ENCODE data around the gene EPN2. TPM values are rescaled to one million over a fixed set of nuclear protein-coding genes. Genes with fewer than 3 reads are reported as not detected.
"Not testable (repeated sequence)": the region's sequence is repeated elsewhere in the genome, so short reads cannot be mapped to it uniquely, and the experiment has no call there.

Gene EPN2
- total RNA-seq, result 10 to 100 TPM; 46.6 to 55.6 TPM
- 100 to 1,000 TPM; 112 to 114 TPM for polyA plus RNA-seq (ENCODE audit: insufficient read length in 2 of 2)
- long read RNA-seq, donor 1, full-length matches to known transcripts, result 34 of 103 reads
- long read RNA-seq, donor 1, partial matches to known transcripts, result 36 of 103 reads
- long read RNA-seq, donor 1, other reads (novel, unspliced or antisense), result 33 of 103 reads
- long read RNA-seq, donor 2, full-length matches to known transcripts, result 13 of 31 reads
- long read RNA-seq, donor 2, partial matches to known transcripts, result 18 of 31 reads
- long read RNA-seq, donor 2, other reads (novel, unspliced or antisense), result 0 of 31 reads
- long read RNA-seq, donor 3, full-length matches to known transcripts, result 25 of 30 reads
- long read RNA-seq, donor 3, partial matches to known transcripts, result 5 of 30 reads
- long read RNA-seq, donor 3, other reads (novel, unspliced or antisense), result 0 of 30 reads
- long read RNA-seq, donor 4, full-length matches to known transcripts, result 18 of 42 reads
- long read RNA-seq, donor 4, partial matches to known transcripts, result 24 of 42 reads
- long read RNA-seq, donor 4, other reads (novel, unspliced or antisense), result 0 of 42 reads

GRCh38 chr17:19237139-19237388 lies at the start of gene EPN2:
EPN2 (plus strand) TSS chr17:19237366; CDS start chr17:19283120, 45,754 bp downstream.
- not testable (repeated sequence) for H3K36me3 ChIP-seq (ENCODE audit: control insufficient read depth, insufficient read depth, low read length); H3K27me3 ChIP-seq (ENCODE audit: control insufficient read depth, insufficient read depth, low read length); H3K9me3 ChIP-seq (ENCODE audit: control insufficient read depth, insufficient read depth, low read length)
- Histone ChIP-seq H3K27ac (ENCODE audit: low read depth, low read length) (peak within 1 kb of the TSS; percentile 93), H3K4me1 (ENCODE audit: control insufficient read depth, insufficient read depth, low read length) (peaks cover 18% of the 10 kb centered on the region), H3K4me3 (ENCODE audit: low read depth, low read length) (peak within 1 kb of the TSS; percentile 96)
- DNase-seq (ENCODE audit: low read depth in 4 of 6, low spot score in 6 of 6), result peak in 2 of 6 donors; percentile 85 to 86
- WGBS (ENCODE audit: insufficient coverage), result 0% methylated on average over 12 of the region's 31 CpGs

GRCh38 chr17:19187883-19188869 lies 49.0 kb upstream of the EPN2 start:
- H3K27me3 ChIP-seq (ENCODE audit: control insufficient read depth, insufficient read depth, low read length); H3K27ac ChIP-seq (ENCODE audit: low read depth, low read length); H3K9me3 ChIP-seq (ENCODE audit: control insufficient read depth, insufficient read depth, low read length); H3K4me3 ChIP-seq (ENCODE audit: low read depth, low read length); DNase-seq (ENCODE audit: low read depth in 4 of 6, low spot score in 6 of 6); H3K4me1 ChIP-seq (ENCODE audit: control insufficient read depth, insufficient read depth, low read length); H3K36me3 ChIP-seq (ENCODE audit: control insufficient read depth, insufficient read depth, low read length): not testable (repeated sequence)
- WGBS (ENCODE audit: insufficient coverage), result no CpG with 5 or more reads among the region's 62 CpGs

GRCh38 chr17:19188870-19189708 lies 48.1 kb upstream of the EPN2 start:
- not testable (repeated sequence) for H3K4me3 ChIP-seq (ENCODE audit: low read depth, low read length); H3K27ac ChIP-seq (ENCODE audit: low read depth, low read length); H3K4me1 ChIP-seq (ENCODE audit: control insufficient read depth, insufficient read depth, low read length); DNase-seq (ENCODE audit: low read depth in 4 of 6, low spot score in 6 of 6); H3K9me3 ChIP-seq (ENCODE audit: control insufficient read depth, insufficient read depth, low read length); H3K36me3 ChIP-seq (ENCODE audit: control insufficient read depth, insufficient read depth, low read length); H3K27me3 ChIP-seq (ENCODE audit: control insufficient read depth, insufficient read depth, low read length)
- no CpG with 5 or more reads among the region's 39 CpGs for WGBS (ENCODE audit: insufficient coverage)

- WGBS (ENCODE audit: insufficient coverage), result no CpG with 5 or more reads among the region's 36 CpGs
- H3K9me3 ChIP-seq (ENCODE audit: control insufficient read depth, insufficient read depth, low read length); H3K4me3 ChIP-seq (ENCODE audit: low read depth, low read length); H3K27me3 ChIP-seq (ENCODE audit: control insufficient read depth, insufficient read depth, low read length); H3K36me3 ChIP-seq (ENCODE audit: control insufficient read depth, insufficient read depth, low read length); H3K4me1 ChIP-seq (ENCODE audit: control insufficient read depth, insufficient read depth, low read length); DNase-seq (ENCODE audit: low read depth in 4 of 6, low spot score in 6 of 6); H3K27ac ChIP-seq (ENCODE audit: low read depth, low read length): not testable (repeated sequence)
Observed at GRCh38 chr17:19189781-19190405, 47.3 kb upstream of the EPN2 start.

- H3K27me3 ChIP-seq (ENCODE audit: control insufficient read depth, insufficient read depth, low read length); DNase-seq (ENCODE audit: low read depth in 4 of 6, low spot score in 6 of 6); H3K36me3 ChIP-seq (ENCODE audit: control insufficient read depth, insufficient read depth, low read length); H3K9me3 ChIP-seq (ENCODE audit: control insufficient read depth, insufficient read depth, low read length); H3K27ac ChIP-seq (ENCODE audit: low read depth, low read length); H3K4me3 ChIP-seq (ENCODE audit: low read depth, low read length); H3K4me1 ChIP-seq (ENCODE audit: control insufficient read depth, insufficient read depth, low read length): not testable (repeated sequence)
- WGBS (ENCODE audit: insufficient coverage), result no CpG with 5 or more reads among the region's 33 CpGs
Observed at GRCh38 chr17:19196382-19197204, 40.6 kb upstream of the EPN2 start.

GRCh38 chr17:19202448-19202847 lies 34.7 kb upstream of the EPN2 start:
- not testable (repeated sequence) for H3K27ac ChIP-seq (ENCODE audit: low read depth, low read length); H3K27me3 ChIP-seq (ENCODE audit: control insufficient read depth, insufficient read depth, low read length); DNase-seq (ENCODE audit: low read depth in 4 of 6, low spot score in 6 of 6); H3K4me1 ChIP-seq (ENCODE audit: control insufficient read depth, insufficient read depth, low read length); H3K9me3 ChIP-seq (ENCODE audit: control insufficient read depth, insufficient read depth, low read length); H3K4me3 ChIP-seq (ENCODE audit: low read depth, low read length); H3K36me3 ChIP-seq (ENCODE audit: control insufficient read depth, insufficient read depth, low read length)
- no CpG with 5 or more reads among the region's 20 CpGs for WGBS (ENCODE audit: insufficient coverage)

GRCh38 chr17:19203429-19203828 lies 33.7 kb upstream of the EPN2 start:
- H3K27ac ChIP-seq (ENCODE audit: low read depth, low read length); H3K9me3 ChIP-seq (ENCODE audit: control insufficient read depth, insufficient read depth, low read length); H3K4me3 ChIP-seq (ENCODE audit: low read depth, low read length); H3K27me3 ChIP-seq (ENCODE audit: control insufficient read depth, insufficient read depth, low read length); H3K4me1 ChIP-seq (ENCODE audit: control insufficient read depth, insufficient read depth, low read length); DNase-seq (ENCODE audit: low read depth in 4 of 6, low spot score in 6 of 6); H3K36me3 ChIP-seq (ENCODE audit: control insufficient read depth, insufficient read depth, low read length): not testable (repeated sequence)
- no CpG with 5 or more reads among the region's 3 CpGs for WGBS (ENCODE audit: insufficient coverage)

GRCh38 chr17:19215074-19215860 lies 21.9 kb upstream of the EPN2 start:
- H3K4me3 ChIP-seq (ENCODE audit: low read depth, low read length); H3K27ac ChIP-seq (ENCODE audit: low read depth, low read length); H3K27me3 ChIP-seq (ENCODE audit: control insufficient read depth, insufficient read depth, low read length); DNase-seq (ENCODE audit: low read depth in 4 of 6, low spot score in 6 of 6); H3K36me3 ChIP-seq (ENCODE audit: control insufficient read depth, insufficient read depth, low read length); H3K9me3 ChIP-seq (ENCODE audit: control insufficient read depth, insufficient read depth, low read length); H3K4me1 ChIP-seq (ENCODE audit: control insufficient read depth, insufficient read depth, low read length): not testable (repeated sequence)
- WGBS (ENCODE audit: insufficient coverage), result no CpG with 5 or more reads among the region's 67 CpGs

Data from spinal cord (tissue), 10 donors.